IMR-90 (cell line): Measurements from ENCODE around the gene ACER1. TPM values are rescaled to one million over a fixed set of nuclear protein-coding genes. Genes with fewer than 3 reads are reported as not detected.
A peak's percentile ranks its signal among the peaks of the same experiment; 100 is the strongest.

Experiments
- ATAC-seq: fragments of 200-7000 bp; cut with Tn5 transposase; 2 replicates; pipeline ENCODE4 v1.9.1; 2020; ENCODE audit warnings: low read depth, mild to moderate bottlenecking, moderate library complexity
- BruUV-seq: library from RNA; stranded (reverse); fragments of 400-500 nt; replicated peaks from 2 replicates; lab custom pipeline; 2021; lab: Mats Ljungman, UMichigan
- CTCF ChIA-PET: fragments of 300-600 bp; formaldehyde crosslinking; extraction: SDS; loops from one replicate; lab custom pipeline; 2021; ENCODE audit warnings: antibody characterized with exemption; lab: Yijun Ruan, JAX
- POLR2A ChIA-PET: fragments of 300-600 bp; sonication (Branson Sonifier 250); formaldehyde crosslinking; loops from one replicate; lab custom pipeline; 2022; ENCODE audit warnings: antibody characterized with exemption; ENCODE audit not compliant: unreplicated experiment; lab: Charles Lee
- DNase-seq: peaks from one replicate; pipeline ENCODE4 v3.0.0; 2013
- H2AFZ ChIP-seq: replicated peaks from 2 replicates; pipeline ENCODE3; 2013; ENCODE audit warnings: low read length, mild to moderate bottlenecking; ENCODE audit not compliant: poor library complexity
- H2AK5ac ChIP-seq: 2 replicates; pipeline ENCODE4 v1.6.1; 2013; ENCODE audit warnings: low read depth, low read length, inconsistent platforms
- H2AK9ac ChIP-seq: replicated peaks from 2 replicates; pipeline ENCODE3; 2013; ENCODE audit warnings: mild to moderate bottlenecking, low read depth, low read length, moderate library complexity; ENCODE audit not compliant: poor library complexity
- H2BK120ac ChIP-seq: 2 replicates; pipeline ENCODE4 v1.6.1; 2013; ENCODE audit warnings: low read depth, low read length, inconsistent platforms
- H2BK15ac ChIP-seq: 3 replicates; pipeline ENCODE4 v1.6.1; 2013; ENCODE audit warnings: low read depth, low read length, inconsistent platforms
- H2BK20ac ChIP-seq: 2 replicates; pipeline ENCODE4 v1.6.1; 2013; ENCODE audit warnings: low read depth, mild to moderate bottlenecking, inconsistent platforms, low read length, moderate library complexity
- H2BK5ac ChIP-seq: 2 replicates; pipeline ENCODE4 v1.6.1; 2013; ENCODE audit warnings: mild to moderate bottlenecking, low read depth, low read length, inconsistent platforms; ENCODE audit not compliant: poor library complexity, severe bottlenecking
- H3K14ac ChIP-seq: replicated peaks from 2 replicates; pipeline ENCODE4 v1.6.1; 2013; ENCODE audit warnings: low read depth, low read length, inconsistent platforms
- H3K18ac ChIP-seq: 2 replicates; pipeline ENCODE4 v1.6.1; 2013; ENCODE audit warnings: low read depth, low read length, control low read depth
- H3K23ac ChIP-seq: 2 replicates; pipeline ENCODE4 v1.6.1; 2013; ENCODE audit warnings: low read depth, low read length, inconsistent platforms
- H3K27ac ChIP-seq: 2 replicates; pipeline ENCODE4 v1.5.1; 2013; ENCODE audit warnings: mild to moderate bottlenecking, control low read depth, low read length; ENCODE audit not compliant: insufficient read depth
- H3K27me3 ChIP-seq: 2 replicates; pipeline ENCODE4 v1.6.1; 2013; ENCODE audit warnings: low read length; ENCODE audit not compliant: control insufficient read depth, insufficient read depth
- H3K36me3 ChIP-seq: 2 replicates; pipeline ENCODE4 v1.6.1; 2013; ENCODE audit warnings: low read length, mixed read lengths; ENCODE audit not compliant: control insufficient read depth, insufficient read depth
- H3K4ac ChIP-seq: 2 replicates; pipeline ENCODE4 v1.6.1; 2013; ENCODE audit warnings: low read depth, low read length, inconsistent platforms
- H3K4me1 ChIP-seq: 2 replicates; pipeline ENCODE4 v1.6.1; 2013; ENCODE audit warnings: low read length, mixed read lengths; ENCODE audit not compliant: control insufficient read depth, insufficient read depth
- H3K4me2 ChIP-seq: 2 replicates; pipeline ENCODE4 v1.6.1; 2013; ENCODE audit warnings: low read depth, mild to moderate bottlenecking, control low read depth, low read length, moderate library complexity
- H3K4me3 ChIP-seq: 2 replicates; pipeline ENCODE4 v1.5.1; 2013; ENCODE audit warnings: low read depth, mild to moderate bottlenecking, control low read depth, low read length, moderate library complexity; ENCODE audit not compliant: insufficient read depth
- H3K56ac ChIP-seq: 2 replicates; pipeline ENCODE4 v1.6.1; 2013; ENCODE audit warnings: low read length, inconsistent platforms; ENCODE audit not compliant: insufficient read depth; ENCODE audit errors: extremely low read depth
- H3K79me1 ChIP-seq, 2 experiments: 2 replicates each; pipeline ENCODE4 v1.6.1; 2013; ENCODE audit warnings: low read length in 2 of 2, inconsistent platforms in 1 of 2, low read depth in 1 of 2
- H3K9ac ChIP-seq: 2 replicates; pipeline ENCODE4 v1.6.1; 2013; ENCODE audit warnings: low read depth, low read length, control low read depth
- H3K9me1 ChIP-seq: 2 replicates; pipeline ENCODE4 v1.6.1; 2013; ENCODE audit warnings: low read length, inconsistent platforms; ENCODE audit not compliant: insufficient read depth
- H3K9me3 ChIP-seq: 2 replicates; pipeline ENCODE4 v1.6.1; 2013; ENCODE audit warnings: low read length; ENCODE audit not compliant: control insufficient read depth, insufficient read depth
- H4K20me1 ChIP-seq: 2 replicates; pipeline ENCODE4 v1.6.1; 2013; ENCODE audit warnings: low read length, inconsistent platforms; ENCODE audit not compliant: insufficient read depth
- H4K5ac ChIP-seq: 2 replicates; pipeline ENCODE4 v1.6.1; 2013; ENCODE audit warnings: mild to moderate bottlenecking, low read depth, low read length, control low read depth
- H4K8ac ChIP-seq, 2 experiments: 2 replicates each; pipeline ENCODE4 v1.6.1; 2013; ENCODE audit warnings: low read depth in 2 of 2, low read length in 2 of 2, control low read depth in 1 of 2, inconsistent platforms in 1 of 2
- H4K91ac ChIP-seq: 2 replicates; pipeline ENCODE4 v1.6.1; 2013; ENCODE audit warnings: low read depth, low read length, inconsistent platforms; ENCODE audit not compliant: insufficient read depth
- BHLHE40 ChIP-seq: fragments of 150-350 bp; IDR thresholded peaks from 2 replicates; pipeline ENCODE4 v1.6.1; 2016; ENCODE audit warnings: mild to moderate bottlenecking, low read depth, low read length
- CEBPB ChIP-seq: IDR thresholded peaks from 2 replicates; pipeline ENCODE4 v1.6.1; 2012; ENCODE audit warnings: low read depth, low read length, improper control_type of control experiment
- CHD1 ChIP-seq: IDR thresholded peaks from 2 replicates; pipeline ENCODE4 v1.6.1; 2012; ENCODE audit warnings: low read depth, low read length, improper control_type of control experiment
- FOS ChIP-seq: fragments of 150-350 bp; IDR thresholded peaks from 2 replicates; pipeline ENCODE4 v1.6.1; 2016; ENCODE audit warnings: low read depth, low read length
- MAFK ChIP-seq: IDR thresholded peaks from 2 replicates; pipeline ENCODE4 v1.6.1; 2012; ENCODE audit warnings: low read depth, low read length, improper control_type of control experiment
- MAZ ChIP-seq: IDR thresholded peaks from 2 replicates; pipeline ENCODE4 v1.6.1; 2012; ENCODE audit warnings: low read depth, mild to moderate bottlenecking, low read length, improper control_type of control experiment, moderate library complexity, borderline replicate concordance
- MXI1 ChIP-seq: IDR thresholded peaks from 2 replicates; pipeline ENCODE4 v1.6.1; 2012; ENCODE audit warnings: low read depth, mild to moderate bottlenecking, low read length, moderate library complexity, borderline replicate concordance
- NFE2L2 ChIP-seq: fragments of 150-350 bp; IDR thresholded peaks from 2 replicates; pipeline ENCODE4 v1.6.1; 2016; ENCODE audit warnings: low read depth, mild to moderate bottlenecking, low read length
- POLR2A ChIP-seq: IDR thresholded peaks from 2 replicates; pipeline ENCODE4 v1.6.1; 2012; ENCODE audit warnings: mild to moderate bottlenecking, low read depth, low read length
- RAD21 ChIP-seq: IDR thresholded peaks from 2 replicates; pipeline ENCODE4 v1.6.1; 2012; ENCODE audit warnings: low read length, improper control_type of control experiment
- RCOR1 ChIP-seq: IDR thresholded peaks from 2 replicates; pipeline ENCODE4 v1.6.1; 2012; ENCODE audit warnings: mild to moderate bottlenecking, low read length, improper control_type of control experiment; ENCODE audit not compliant: insufficient replicate concordance
- RFX5 ChIP-seq: IDR thresholded peaks from 2 replicates; pipeline ENCODE4 v1.8.0; 2012; ENCODE audit warnings: low read depth, mild to moderate bottlenecking, low read length, moderate library complexity
- SMC3 ChIP-seq: fragments of 150-350 bp; IDR thresholded peaks from 2 replicates; pipeline ENCODE4 v1.6.1; 2016; ENCODE audit warnings: low read depth, mild to moderate bottlenecking, antibody characterized with exemption, low read length, moderate library complexity
- WGBS, 2 experiments: methylation state at CpG; one replicate each; pipeline versions ENCODE4 v1.1.5 to v1.1.7; 2013; ENCODE audit warnings: missing lambda C conversion rate in 2 of 2; ENCODE audit not compliant: insufficient read length in 1 of 2; ENCODE audit errors: extremely low coverage in 2 of 2; 5-methylcytosine and 5-hydroxymethylcytosine counted together
- dilution Hi-C: fragments of 300-500 bp; cut with HindIII; formaldehyde crosslinking; loops from one replicate; pipeline ENCODE4 v1.14.3; 2018; ENCODE audit warnings: low sequenced_read_pairs; ENCODE audit not compliant: unreplicated experiment
- in situ Hi-C: fragments of 300-500 bp; cut with MboI; formaldehyde crosslinking; loops from 3 replicates; pipeline ENCODE4 v1.14.3; 2019; ENCODE audit warnings: low sequenced_read_pairs, inconsistent platforms, mixed read lengths
- intact Hi-C: fragments of 100-400 bp; cut with micrococcal nuclease; formaldehyde crosslinking; loops from 2 replicates; pipeline ENCODE4 v1.10.0; 2022
- polyA plus RNA-seq, 3 experiments: library from polyadenylated mRNA; depleted of rRNA; stranded (reverse); fragments of >200 nt; gene quantifications; 2 replicates each; pipeline ENCODE4 v1.2.3, GENCODE V29; 2012; ENCODE audit warnings: low replicate concordance in 1 of 3
- total RNA-seq: library from RNA; depleted of rRNA; stranded (reverse); fragments of >200 nt; gene quantifications from 2 replicates; pipeline ENCODE4 v1.2.3, GENCODE V29; 2012
- TF ChIP-seq, protein P1 (sequence below): fragments of 150-350 bp; IDR thresholded peaks from 2 replicates; pipeline ENCODE4 v1.6.1; 2016; ENCODE audit warnings: low read depth, mild to moderate bottlenecking, low read length, moderate library complexity, borderline replicate concordance
- TF ChIP-seq, protein P2 (sequence below): conservative IDR thresholded peaks from 2 replicates; pipeline ENCODE4 v1.5.1; 2012; ENCODE audit warnings: mild to moderate bottlenecking, low read depth, low read length, improper control_type of control experiment
- TF ChIP-seq, protein P3 (sequence below): fragments of 150-350 bp; IDR thresholded peaks from 2 replicates; pipeline ENCODE4 v1.6.1; 2017; ENCODE audit warnings: mild to moderate bottlenecking, antibody characterized with exemption, low read length, low read depth

Gene ACER1
- total and polyA plus RNA-seq, 2 of the 4 experiments (the other 2 are of a cell fraction) = not detected

DNA sequence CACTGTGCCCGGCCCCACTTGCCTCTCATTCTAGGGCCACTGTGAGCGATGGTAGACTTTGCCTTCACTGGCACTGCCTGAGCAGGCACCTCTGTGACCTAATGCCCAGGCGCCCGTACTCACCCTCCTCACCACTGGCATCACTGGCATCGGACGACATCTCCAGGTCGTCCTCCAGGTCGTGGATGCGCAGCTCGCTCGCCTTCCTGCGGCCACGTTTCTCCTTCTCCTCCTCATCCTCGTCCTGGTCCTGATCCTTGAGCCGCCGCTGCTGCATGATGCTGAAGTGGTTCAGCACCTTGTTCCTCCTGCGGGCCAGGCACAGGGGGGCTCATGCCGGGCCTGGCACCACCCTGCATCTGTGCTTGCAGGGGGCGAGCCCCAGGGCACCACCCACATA is 49.8 kb upstream of the ACER1 start:
- H3K4me1 ChIP-seq = peaks cover 2% of the 10 kb centered on the region; the same call in 1 of the 2 replicates
- CTCF ChIA-PET = no interaction called here
- H2AFZ ChIP-seq = no peak overlapping the region
- H3K4ac ChIP-seq = no peak overlapping the region
- no peak overlapping the region for H2BK5ac ChIP-seq
- no peak overlapping the region for H4K8ac ChIP-seq
- POLR2A ChIA-PET = no interaction called here
- no TSS peak for BruUV-seq
- no peaks in the 10 kb centered on the region for H3K27me3 ChIP-seq
- no peak overlapping the region for H3K18ac ChIP-seq
- peaks cover 70% of the 10 kb centered on the region for H3K36me3 ChIP-seq
- intact Hi-C loops (no loop called here), dilution Hi-C loops (no loop called here), in situ Hi-C loops (no loop called here)
- no peak overlapping the region for H3K27ac ChIP-seq
- H3K79me1 ChIP-seq = peaks cover 0 to 3% of the 10 kb centered on the region in 2 experiments; a peak in 2 of 4 replicates
- H2AK5ac ChIP-seq = no peak overlapping the region
- H3K23ac ChIP-seq = no peak overlapping the region
- TF ChIP-seq RFX5 = no peak
- TF ChIP-seq MAZ = no peak
- no peak for TF ChIP-seq MXI1
- no peak for TF ChIP-seq NFE2L2
- no peak for TF ChIP-seq POLR2A
- TF ChIP-seq, protein P1, sequence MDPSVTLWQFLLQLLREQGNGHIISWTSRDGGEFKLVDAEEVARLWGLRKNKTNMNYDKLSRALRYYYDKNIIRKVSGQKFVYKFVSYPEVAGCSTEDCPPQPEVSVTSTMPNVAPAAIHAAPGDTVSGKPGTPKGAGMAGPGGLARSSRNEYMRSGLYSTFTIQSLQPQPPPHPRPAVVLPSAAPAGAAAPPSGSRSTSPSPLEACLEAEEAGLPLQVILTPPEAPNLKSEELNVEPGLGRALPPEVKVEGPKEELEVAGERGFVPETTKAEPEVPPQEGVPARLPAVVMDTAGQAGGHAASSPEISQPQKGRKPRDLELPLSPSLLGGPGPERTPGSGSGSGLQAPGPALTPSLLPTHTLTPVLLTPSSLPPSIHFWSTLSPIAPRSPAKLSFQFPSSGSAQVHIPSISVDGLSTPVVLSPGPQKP = no peak
- no peak for TF ChIP-seq SMC3
- TF ChIP-seq MAFK = no peak
- no peak for TF ChIP-seq RAD21
- no peak for TF ChIP-seq FOS
- TF ChIP-seq CHD1 = no peak
- TF ChIP-seq, protein P2, sequence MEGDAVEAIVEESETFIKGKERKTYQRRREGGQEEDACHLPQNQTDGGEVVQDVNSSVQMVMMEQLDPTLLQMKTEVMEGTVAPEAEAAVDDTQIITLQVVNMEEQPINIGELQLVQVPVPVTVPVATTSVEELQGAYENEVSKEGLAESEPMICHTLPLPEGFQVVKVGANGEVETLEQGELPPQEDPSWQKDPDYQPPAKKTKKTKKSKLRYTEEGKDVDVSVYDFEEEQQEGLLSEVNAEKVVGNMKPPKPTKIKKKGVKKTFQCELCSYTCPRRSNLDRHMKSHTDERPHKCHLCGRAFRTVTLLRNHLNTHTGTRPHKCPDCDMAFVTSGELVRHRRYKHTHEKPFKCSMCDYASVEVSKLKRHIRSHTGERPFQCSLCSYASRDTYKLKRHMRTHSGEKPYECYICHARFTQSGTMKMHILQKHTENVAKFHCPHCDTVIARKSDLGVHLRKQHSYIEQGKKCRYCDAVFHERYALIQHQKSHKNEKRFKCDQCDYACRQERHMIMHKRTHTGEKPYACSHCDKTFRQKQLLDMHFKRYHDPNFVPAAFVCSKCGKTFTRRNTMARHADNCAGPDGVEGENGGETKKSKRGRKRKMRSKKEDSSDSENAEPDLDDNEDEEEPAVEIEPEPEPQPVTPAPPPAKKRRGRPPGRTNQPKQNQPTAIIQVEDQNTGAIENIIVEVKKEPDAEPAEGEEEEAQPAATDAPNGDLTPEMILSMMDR = no peak
- TF ChIP-seq RCOR1 = no peak
- TF ChIP-seq, protein P3, sequence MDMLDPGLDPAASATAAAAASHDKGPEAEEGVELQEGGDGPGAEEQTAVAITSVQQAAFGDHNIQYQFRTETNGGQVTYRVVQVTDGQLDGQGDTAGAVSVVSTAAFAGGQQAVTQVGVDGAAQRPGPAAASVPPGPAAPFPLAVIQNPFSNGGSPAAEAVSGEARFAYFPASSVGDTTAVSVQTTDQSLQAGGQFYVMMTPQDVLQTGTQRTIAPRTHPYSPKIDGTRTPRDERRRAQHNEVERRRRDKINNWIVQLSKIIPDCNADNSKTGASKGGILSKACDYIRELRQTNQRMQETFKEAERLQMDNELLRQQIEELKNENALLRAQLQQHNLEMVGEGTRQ = no peak
- TF ChIP-seq BHLHE40 = no peak
- no peak for TF ChIP-seq CEBPB
- H2BK120ac ChIP-seq = no peak overlapping the region
- H2AK9ac ChIP-seq = peak overlapping the region; percentile 16
- H3K56ac ChIP-seq = no peak overlapping the region
- ATAC-seq (no peak), DNase-seq (no peak)
- WGBS, 2 experiments = 92% methylated on average over 14 of the region's 19 CpGs; no CpG with 5 or more reads in 1 of the 2 experiments
- H4K91ac ChIP-seq = no peak overlapping the region
- H2BK15ac ChIP-seq = no peak overlapping the region
- H3K4me3 ChIP-seq = no peak overlapping the region
- no peak overlapping the region for H2BK20ac ChIP-seq
- H3K9ac ChIP-seq = no peak overlapping the region
- H4K5ac ChIP-seq = no peak overlapping the region
- no peaks in the 10 kb centered on the region for H4K20me1 ChIP-seq
- H3K9me1 ChIP-seq = no peaks in the 10 kb centered on the region
- H3K4me2 ChIP-seq = no peak overlapping the region
- H3K9me3 ChIP-seq = peaks cover 7% of the 10 kb centered on the region; the same call in 1 of the 2 replicates
- H3K14ac ChIP-seq = no peak overlapping the region
